GM10266 (cell line): Measurements from ENCODE around the gene LRRC4C.

Experiments
- DNase-seq: peaks from one replicate; pipeline ENCODE4 v3.0.0; 2012; ENCODE audit errors: extremely low spot score
- TF ChIP-seq, protein P1 (sequence below): IDR thresholded peaks from 2 replicates; pipeline ENCODE4 v1.5.1; 2012; ENCODE audit warnings: mild to moderate bottlenecking, low read depth; ENCODE audit not compliant: control insufficient read depth, insufficient read depth; ENCODE audit errors: missing control alignments

LRRC4C gene

DNA sequence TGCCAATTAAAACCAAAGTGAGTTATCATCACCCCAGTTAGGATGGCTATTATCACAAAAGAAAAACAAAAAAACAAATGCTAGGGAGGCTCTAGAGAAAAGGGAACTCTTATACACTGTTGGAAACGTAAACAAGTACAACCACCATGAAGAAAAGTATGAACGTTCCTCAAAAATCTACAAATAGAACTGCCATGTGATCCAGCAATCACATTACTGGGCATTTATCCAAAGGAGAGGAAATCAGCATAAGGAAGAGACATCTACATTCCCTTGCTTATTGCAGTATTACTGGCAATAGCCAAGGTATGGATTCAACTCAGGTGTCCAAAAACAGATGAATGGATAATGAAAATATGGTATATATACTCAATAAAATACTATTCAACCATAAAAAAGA lies 1145.1 kb downstream of the LRRC4C start:
- TF ChIP-seq, protein P1, sequence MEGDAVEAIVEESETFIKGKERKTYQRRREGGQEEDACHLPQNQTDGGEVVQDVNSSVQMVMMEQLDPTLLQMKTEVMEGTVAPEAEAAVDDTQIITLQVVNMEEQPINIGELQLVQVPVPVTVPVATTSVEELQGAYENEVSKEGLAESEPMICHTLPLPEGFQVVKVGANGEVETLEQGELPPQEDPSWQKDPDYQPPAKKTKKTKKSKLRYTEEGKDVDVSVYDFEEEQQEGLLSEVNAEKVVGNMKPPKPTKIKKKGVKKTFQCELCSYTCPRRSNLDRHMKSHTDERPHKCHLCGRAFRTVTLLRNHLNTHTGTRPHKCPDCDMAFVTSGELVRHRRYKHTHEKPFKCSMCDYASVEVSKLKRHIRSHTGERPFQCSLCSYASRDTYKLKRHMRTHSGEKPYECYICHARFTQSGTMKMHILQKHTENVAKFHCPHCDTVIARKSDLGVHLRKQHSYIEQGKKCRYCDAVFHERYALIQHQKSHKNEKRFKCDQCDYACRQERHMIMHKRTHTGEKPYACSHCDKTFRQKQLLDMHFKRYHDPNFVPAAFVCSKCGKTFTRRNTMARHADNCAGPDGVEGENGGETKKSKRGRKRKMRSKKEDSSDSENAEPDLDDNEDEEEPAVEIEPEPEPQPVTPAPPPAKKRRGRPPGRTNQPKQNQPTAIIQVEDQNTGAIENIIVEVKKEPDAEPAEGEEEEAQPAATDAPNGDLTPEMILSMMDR, result no peak

DNA sequence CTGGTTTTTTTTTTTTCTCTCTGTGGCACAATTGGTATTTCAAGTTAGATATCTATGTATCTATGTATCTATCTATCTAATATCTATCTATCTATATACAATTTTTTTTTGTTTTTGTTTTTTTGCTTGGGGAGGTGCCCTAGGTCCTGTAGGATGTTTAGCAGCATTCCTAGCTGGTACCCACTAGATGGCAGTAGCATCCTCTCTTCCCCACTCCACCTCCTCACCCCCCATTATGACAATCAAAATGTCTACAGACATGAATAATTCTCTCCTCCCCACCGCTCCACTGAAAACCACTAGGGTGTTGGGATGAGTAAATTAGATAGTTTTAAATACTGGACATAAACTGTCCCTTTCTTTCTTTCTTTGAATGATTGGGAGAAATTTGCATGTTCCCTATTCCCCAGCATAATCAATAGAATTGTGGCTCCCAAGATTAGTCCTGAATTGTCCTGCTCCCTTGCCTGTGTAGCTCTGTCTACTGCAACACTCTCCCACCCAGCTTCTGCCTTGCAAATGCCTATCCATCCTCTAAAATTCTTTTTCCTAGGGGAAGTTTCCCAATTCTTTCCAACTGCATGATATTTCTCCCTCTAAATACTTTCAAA lies 1152.4 kb downstream of the LRRC4C start:
- TF ChIP-seq, protein P1, result peak; percentile 66
- DNase-seq, result peak; percentile 43

More for the DNA sequence above, 1145.1 kb downstream of the LRRC4C start:
- DNase-seq, result no peak

DNA sequence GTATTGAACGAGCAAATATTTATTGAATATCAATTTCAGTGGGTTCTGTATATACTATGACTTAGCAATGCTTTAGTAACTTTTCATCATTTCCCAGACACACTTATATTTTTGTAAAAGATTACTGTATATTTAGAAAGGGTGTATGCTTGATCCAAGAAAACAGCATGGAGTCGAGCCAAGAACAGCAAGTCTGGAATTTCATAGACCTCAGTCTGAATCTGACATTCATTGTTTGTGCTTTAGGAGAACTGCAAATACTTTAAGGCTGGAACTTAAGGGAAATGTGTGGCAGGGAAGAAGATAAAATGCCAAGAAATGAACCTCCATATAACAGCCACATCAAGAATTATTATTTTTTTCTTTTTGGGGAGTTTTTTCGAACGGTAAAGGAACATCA lies 1156.8 kb downstream of the LRRC4C start:
- TF ChIP-seq, protein P1, result no peak
- DNase-seq, result no peak

DNA sequence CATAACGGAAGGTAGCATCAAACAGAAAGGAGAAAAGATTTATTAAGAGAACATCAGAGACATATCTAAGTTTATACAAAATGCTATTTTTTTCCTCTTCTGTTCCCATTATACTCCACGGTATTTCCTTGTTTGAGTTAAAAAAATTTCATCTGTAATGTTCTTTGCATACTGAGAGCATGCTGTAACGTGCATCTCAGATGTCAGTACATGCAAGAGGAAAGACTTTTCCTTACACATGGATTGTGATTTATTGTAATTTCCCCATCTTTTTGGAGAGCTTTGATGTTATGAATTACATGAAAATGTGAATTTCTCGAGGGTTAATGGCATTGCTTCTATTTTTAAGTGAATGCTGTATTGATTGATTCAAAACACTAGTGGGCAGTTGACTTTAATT lies 1164.0 kb downstream of the LRRC4C start:
- TF ChIP-seq, protein P1, result no peak
- no peak for DNase-seq

DNA sequence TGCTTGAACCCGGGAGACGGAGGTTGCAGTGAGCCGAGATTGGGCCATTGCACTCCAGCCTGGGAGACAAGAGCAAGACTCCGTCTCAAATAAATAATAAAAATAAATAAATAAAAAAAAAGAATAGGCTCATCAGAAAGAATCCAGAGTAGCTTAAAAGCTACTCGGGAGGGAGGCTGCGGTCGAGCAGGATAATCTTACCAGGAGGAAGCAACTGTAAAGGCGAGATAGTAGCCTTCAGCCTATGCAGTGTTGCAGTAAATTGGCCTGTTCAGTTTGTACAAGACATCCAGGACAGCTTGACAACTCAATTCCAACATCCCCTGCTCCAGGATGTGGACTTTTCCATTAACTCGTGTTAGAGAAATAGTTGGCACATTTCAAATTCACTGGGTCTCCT lies 1164.7 kb downstream of the LRRC4C start:
- no peak for DNase-seq
- TF ChIP-seq, protein P1, result no peak

DNA sequence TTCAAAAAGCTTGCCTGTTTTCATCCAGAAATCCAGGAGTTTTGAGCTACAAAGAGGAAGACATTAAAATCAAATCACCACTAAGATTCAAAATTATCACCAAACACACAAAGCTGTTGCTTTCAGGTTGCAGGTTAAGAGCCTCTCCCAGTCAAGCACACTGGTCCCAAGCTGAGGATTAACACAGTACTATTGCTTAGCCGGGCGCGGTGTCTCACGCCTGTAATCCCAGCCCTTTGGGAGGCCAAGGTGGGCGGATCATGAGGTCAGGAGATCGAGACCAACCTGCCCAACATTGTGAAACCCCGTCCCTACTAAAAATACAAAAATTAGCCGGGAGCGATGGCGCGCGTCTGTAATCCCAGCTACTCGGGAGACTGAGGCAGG lies 1165.1 kb downstream of the LRRC4C start:
- TF ChIP-seq, protein P1, result no peak
- DNase-seq, result no peak

DNA sequence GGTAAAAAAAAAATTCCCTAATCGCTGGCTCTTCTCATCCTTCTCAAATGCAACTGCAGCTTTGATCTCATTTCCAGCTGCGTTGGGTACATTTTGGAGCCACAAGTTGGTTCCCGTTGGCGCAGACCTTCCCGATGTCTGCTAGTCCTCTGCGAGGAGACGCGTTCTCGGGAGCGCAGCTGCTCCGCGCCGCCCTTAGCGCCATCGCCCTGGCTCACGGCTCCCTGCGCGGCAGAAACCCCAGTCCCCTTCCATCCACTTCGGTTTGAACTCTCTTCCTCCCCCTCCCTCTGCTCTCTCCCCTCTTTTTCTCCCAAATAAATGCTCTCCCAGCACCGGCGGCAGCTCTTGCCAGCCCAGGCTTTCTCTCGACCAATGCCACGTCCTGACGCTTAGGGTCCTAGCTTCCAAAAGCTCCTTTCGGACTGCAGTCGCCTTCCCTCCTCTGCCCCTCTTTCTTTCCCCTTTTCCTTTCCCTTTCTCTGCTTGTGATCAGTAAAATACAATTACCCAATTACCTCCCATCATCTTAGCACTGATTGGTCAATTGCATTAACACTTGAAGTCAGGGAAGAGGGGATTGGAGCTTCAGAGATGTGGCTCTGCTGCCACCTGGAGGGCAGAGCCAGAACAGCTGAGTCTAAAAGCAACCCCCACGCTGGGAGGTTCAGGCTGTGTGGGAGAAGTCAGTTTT lies 1165.7 kb downstream of the LRRC4C start:
- TF ChIP-seq, protein P1, result peak; percentile 86
- peak; percentile 61 for DNase-seq
